Heart left ventricle (tissue), 16 donors: ENCODE data around the gene SLC19A2. TPM values are rescaled to one million over a fixed set of nuclear protein-coding genes. Genes with fewer than 3 reads are reported as not detected.

Source experiments
- ATAC-seq, 4 donors: fragments of 200-7000 bp; cut with Tn5 transposase; one replicate each; pipeline ENCODE4 v1.9.1; 2020 to 2022; ENCODE audit warnings: moderate library complexity in 4 of 4, mild to moderate bottlenecking in 3 of 4, moderate number of reproducible peaks in 1 of 4
- DNase-seq, 5 donors: peaks; one replicate each; pipeline ENCODE4 v3.0.0-alpha.2; 2020
- H3K27ac ChIP-seq, 12 donors: fragments of 200-600 bp; sonication (generic) in 4 of 12; one replicate each; pipeline versions ENCODE4 v1.5.0 to v1.8.0; 2016 to 2022; ENCODE audit warnings: mild to moderate bottlenecking in 2 of 12
- H3K27me3 ChIP-seq, 9 donors: fragments of 200-600 bp; sonication (generic) in 2 of 9; one replicate each; pipeline versions ENCODE4 v1.5.1 to v1.8.0; 2016 to 2022; ENCODE audit warnings: mild to moderate bottlenecking in 3 of 9
- H3K36me3 ChIP-seq, 9 donors: fragments of 200-600 bp; sonication (generic) in 2 of 9; one replicate each; pipeline versions ENCODE4 v1.5.0 to v1.8.0; 2018 to 2022; ENCODE audit warnings: mild to moderate bottlenecking in 2 of 9
- H3K4me1 ChIP-seq, 12 donors: fragments of 200-600 bp; sonication (generic) in 4 of 12; one replicate each; pipeline versions ENCODE4 v1.5.0 to v1.8.0; 2016 to 2022; ENCODE audit warnings: mild to moderate bottlenecking in 3 of 12
- H3K4me3 ChIP-seq, 12 donors: fragments of 200-600 bp; sonication (generic) in 4 of 12; one replicate each; pipeline versions ENCODE4 v1.5.0 to v1.8.0; 2017 to 2022; ENCODE audit warnings: mild to moderate bottlenecking in 9 of 12, moderate library complexity in 4 of 12
- H3K9me3 ChIP-seq, 12 donors: fragments of 200-600 bp; sonication (generic) in 4 of 12; one replicate each; pipeline versions ENCODE4 v1.5.0 to v1.8.0; 2016 to 2022; ENCODE audit warnings: mild to moderate bottlenecking in 1 of 12
- POLR2A ChIP-seq, 2 donors: fragments of 450-650 bp; IDR thresholded peaks; one replicate each; pipeline ENCODE4 v1.6.1; 2017; ENCODE audit warnings: antibody characterized with exemption in 2 of 2, mild to moderate bottlenecking in 2 of 2, moderate library complexity in 2 of 2
- WGBS, 4 donors: extraction: QIAGEN DNeasy Blood & Tissue Kit in 2 of 4; methylation state at CpG; one replicate each; pipeline versions ENCODE4 v1.1.5 to v1.1.7; 2013 to 2018; 5-methylcytosine and 5-hydroxymethylcytosine counted together
- intact Hi-C, 10 donors: fragments of 100-400 bp; cut with DNase I; formaldehyde crosslinking; loops; one replicate each; pipeline versions ENCODE4 v1.11.1 to v1.14.2; 2022
- polyA plus RNA-seq, 2 donors: library from polyadenylated mRNA; stranded (reverse); fragments of 200-250 nt; gene quantifications; one replicate each; pipeline ENCODE4 v1.2.3, GENCODE V29; 2013
- total RNA-seq, 9 donors: library from RNA; depleted of rRNA in 2 of 9; stranded (reverse); fragments of >200 nt in 2 of 9; fragmentation: NEBNext Ultra II Directional in 3 of 9; extraction: Animal tissue kit (Norgen Biotek cat#: 25700) in 3 of 9; gene quantifications; one replicate each; pipeline versions ENCODE4 v1.1.0 to v1.2.4, GENCODE V29; 2016 to 2023
- TF ChIP-seq, protein P1 (sequence below), 12 donors: fragments of 200-600 bp; sonication (generic) in 4 of 12; IDR thresholded peaks; one replicate each; pipeline versions ENCODE4 v1.5.0 to v1.8.0; 2018 to 2022; ENCODE audit warnings: antibody characterized with exemption in 12 of 12, mild to moderate bottlenecking in 5 of 12
- donor health status: ischemic (EF 13 %, LVEDD 7.1; RV severe dilation, severe dysfunction).
- donor health status: healthy with polysubstance abuse.
- donor health status: DM: no; HTN: yes; CAD: no.
- donor health status: DM: no; HTN: no; CAD: no.
- donor health status: ischemic (EF 25% LVEDD 6.9; RV normal size, moderate dysfunction).
- donor health status: ischemic (EF 25% LVEDD 5.7; RV mildly dilated, moderate dysfunction).
- donor health status: healthy.
- donor health status: DM: yes; HTN: yes; CAD: no.
- donor health status: ischemic (EF 35%, LVEDD 5.7; RV mildly dilated, moderate dysfunction).
- donor health status: nonischemic (EF 11% LVEDD 7.7; RV severe dilation, severe dysfunction).
- donor health status: DM: yes; HTN: yes; CAD: no.
- donor health status: PGD.
- donor health status: ischemic (EF 29% LVEDD 5.4; RV normal size, mild dysfunction).
- donor health status: nonischemic (EF 23%, LVEDD 6.1; RV moderate dilation, normal function).

SLC19A2 gene
- total and polyA plus RNA-seq, 11 donors: 8.2 to 67.2 (median 14.3) TPM

DNA sequence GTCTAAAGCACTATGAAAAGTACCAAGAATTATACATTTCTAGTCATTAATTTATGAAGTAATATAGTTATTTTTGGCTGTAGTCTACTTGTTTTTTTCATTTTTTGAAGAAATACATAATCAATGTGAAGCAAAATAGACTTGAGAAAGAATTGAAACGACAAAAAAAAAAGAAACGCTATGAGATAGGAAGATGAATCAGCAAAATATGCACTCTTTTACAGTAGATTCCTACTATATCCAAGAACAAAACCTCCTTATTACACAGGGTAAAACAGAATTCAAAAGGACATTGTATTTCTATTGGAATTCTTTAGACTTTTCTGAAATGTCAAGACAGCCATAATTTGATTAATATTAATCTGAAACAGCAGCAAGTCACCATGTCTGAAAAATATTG, 32.8 kb downstream of the SLC19A2 start:
- H3K4me1 ChIP-seq: no peaks in the 10 kb centered on the region
- H3K4me3 ChIP-seq: no peak overlapping the region
- ATAC-seq: no peak
- no peak for DNase-seq
- H3K27ac ChIP-seq: no peak overlapping the region
- 84 to 92% (median 90%) methylated on average over 2 of the region's 2 CpGs for WGBS, 4 donors
- no peaks in the 10 kb centered on the region for H3K27me3 ChIP-seq
- intact Hi-C loops: no loop called here
- no peaks in the 10 kb centered on the region for H3K36me3 ChIP-seq
- peaks cover 0 to 19% (median 11%) of the 10 kb centered on the region in 12 donors for H3K9me3 ChIP-seq
- TF ChIP-seq, protein P1, sequence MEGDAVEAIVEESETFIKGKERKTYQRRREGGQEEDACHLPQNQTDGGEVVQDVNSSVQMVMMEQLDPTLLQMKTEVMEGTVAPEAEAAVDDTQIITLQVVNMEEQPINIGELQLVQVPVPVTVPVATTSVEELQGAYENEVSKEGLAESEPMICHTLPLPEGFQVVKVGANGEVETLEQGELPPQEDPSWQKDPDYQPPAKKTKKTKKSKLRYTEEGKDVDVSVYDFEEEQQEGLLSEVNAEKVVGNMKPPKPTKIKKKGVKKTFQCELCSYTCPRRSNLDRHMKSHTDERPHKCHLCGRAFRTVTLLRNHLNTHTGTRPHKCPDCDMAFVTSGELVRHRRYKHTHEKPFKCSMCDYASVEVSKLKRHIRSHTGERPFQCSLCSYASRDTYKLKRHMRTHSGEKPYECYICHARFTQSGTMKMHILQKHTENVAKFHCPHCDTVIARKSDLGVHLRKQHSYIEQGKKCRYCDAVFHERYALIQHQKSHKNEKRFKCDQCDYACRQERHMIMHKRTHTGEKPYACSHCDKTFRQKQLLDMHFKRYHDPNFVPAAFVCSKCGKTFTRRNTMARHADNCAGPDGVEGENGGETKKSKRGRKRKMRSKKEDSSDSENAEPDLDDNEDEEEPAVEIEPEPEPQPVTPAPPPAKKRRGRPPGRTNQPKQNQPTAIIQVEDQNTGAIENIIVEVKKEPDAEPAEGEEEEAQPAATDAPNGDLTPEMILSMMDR (IDR thresholded peaks at IDR 0.05): no peak
- no peak for TF ChIP-seq POLR2A (IDR thresholded peaks at IDR 0.05)

DNA sequence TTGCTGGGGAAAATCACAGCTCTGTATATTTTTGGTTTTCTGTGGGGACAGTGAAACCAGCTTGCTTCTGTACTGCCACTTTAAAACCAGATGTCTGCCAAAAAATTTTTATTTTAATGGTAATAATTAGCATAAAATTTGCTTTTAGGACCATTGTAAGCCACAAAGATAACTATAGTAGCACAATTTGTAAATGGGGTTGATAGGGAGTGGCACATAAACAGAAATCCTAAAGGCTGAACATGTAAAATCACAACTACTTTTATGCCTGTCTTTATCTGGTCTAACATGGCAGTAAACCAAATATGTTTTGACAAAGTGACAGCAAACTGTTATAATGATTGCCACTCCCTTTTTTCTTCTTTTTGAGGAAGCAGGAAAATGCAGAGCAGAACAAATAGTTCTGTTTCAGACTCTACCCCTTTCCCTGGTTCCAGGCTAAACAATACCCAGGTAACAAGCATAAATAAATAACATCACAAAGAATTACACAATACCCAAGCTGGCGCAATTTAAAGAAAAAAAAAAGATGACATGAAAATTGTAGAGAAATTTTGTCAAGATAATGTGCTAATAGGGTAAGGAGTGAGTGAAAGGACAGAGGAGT, 34.4 kb downstream of the SLC19A2 start:
- H3K36me3 ChIP-seq: no peaks in the 10 kb centered on the region
- no peak for ATAC-seq
- peaks cover 0 to 3% (median 0%) of the 10 kb centered on the region in 12 donors for H3K9me3 ChIP-seq
- TF ChIP-seq POLR2A (IDR thresholded peaks at IDR 0.05): no peak
- TF ChIP-seq, protein P1 (IDR thresholded peaks at IDR 0.05): no peak
- no peaks in the 10 kb centered on the region for H3K4me1 ChIP-seq
- no peak overlapping the region for H3K4me3 ChIP-seq
- intact Hi-C loops: no loop called here
- WGBS, 4 donors: 84 to 93% (median 88%) methylated on average over 1 of the region's 1 CpG
- no peak for DNase-seq
- H3K27ac ChIP-seq: no peak overlapping the region
- H3K27me3 ChIP-seq: no peaks in the 10 kb centered on the region

DNA sequence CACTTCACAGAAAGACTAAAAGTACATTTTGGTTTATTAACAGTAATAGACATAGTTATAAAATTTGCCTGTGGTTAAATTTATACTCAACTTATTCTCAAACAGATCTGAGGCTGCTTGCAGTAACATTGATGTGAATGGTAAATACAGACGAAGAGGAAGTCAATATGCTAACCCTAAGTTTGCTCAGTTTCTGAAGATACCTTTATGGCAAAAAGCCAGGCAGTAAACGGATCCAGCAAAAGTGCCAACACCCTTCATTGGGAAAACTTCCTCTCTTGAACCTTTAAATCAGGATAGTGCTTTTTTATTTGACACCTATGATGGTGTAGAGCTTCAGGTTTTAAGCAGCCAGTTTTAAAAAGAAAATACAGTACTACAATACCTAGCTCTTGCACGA, 41.8 kb downstream of the SLC19A2 start:
- Histone ChIP-seq H3K36me3 (no peaks in the 10 kb centered on the region), H3K27ac (no peak overlapping the region), H3K27me3 (peaks cover 0 to 5% (median 0%) of the 10 kb centered on the region in 9 donors), H3K9me3 (no peaks in the 10 kb centered on the region), H3K4me3 (no peak overlapping the region), H3K4me1 (no peaks in the 10 kb centered on the region)
- intact Hi-C loops: no loop called here
- DNase-seq: no peak
- no peak for TF ChIP-seq POLR2A (IDR thresholded peaks at IDR 0.05)
- TF ChIP-seq, protein P1 (IDR thresholded peaks at IDR 0.05): no peak
- WGBS, 4 donors: 55 to 62% (median 59%) methylated on average over 3 of the region's 3 CpGs
- ATAC-seq: no peak

- Histone ChIP-seq H3K9me3 (peaks cover 0 to 3% (median 0%) of the 10 kb centered on the region in 12 donors), H3K4me1 (peaks cover 0 to 13% (median 0%) of the 10 kb centered on the region in 12 donors), H3K27ac (peak within 1 kb of the TSS in 1 of 12 donors; percentile 10), H3K4me3 (peak within 1 kb of the TSS; percentile 6 to 73 (median 56)), H3K36me3 (no peaks in the 10 kb centered on the region), H3K27me3 (peaks cover 0 to 7% (median 0%) of the 10 kb centered on the region in 9 donors)
- intact Hi-C loops: no loop called here
- TF ChIP-seq, protein P1 (IDR thresholded peaks at IDR 0.05): no peak
- no peak for TF ChIP-seq POLR2A (IDR thresholded peaks at IDR 0.05)
- DNase-seq (peak; percentile 59 to 78 (median 71)), ATAC-seq (peak; percentile 81 to 99 (median 96))
- 1 to 2% (median 1%) methylated on average over 29 of the region's 29 CpGs for WGBS, 4 donors
Observed at GRCh38 chr1:169427081-169427641, 58.6 kb downstream of the SLC19A2 start, which contains the start of gene CCDC181. TSS of gene CCDC181 (minus strand) at chr1:169427474. CDS start at chr1:169424927, 2,547 bp downstream.
